ENCODE measurements around the gene LRRC38. TPM values are rescaled to one million over a fixed set of nuclear protein-coding genes. Genes with fewer than 3 reads are reported as not detected.

Gene LRRC38, protein sequence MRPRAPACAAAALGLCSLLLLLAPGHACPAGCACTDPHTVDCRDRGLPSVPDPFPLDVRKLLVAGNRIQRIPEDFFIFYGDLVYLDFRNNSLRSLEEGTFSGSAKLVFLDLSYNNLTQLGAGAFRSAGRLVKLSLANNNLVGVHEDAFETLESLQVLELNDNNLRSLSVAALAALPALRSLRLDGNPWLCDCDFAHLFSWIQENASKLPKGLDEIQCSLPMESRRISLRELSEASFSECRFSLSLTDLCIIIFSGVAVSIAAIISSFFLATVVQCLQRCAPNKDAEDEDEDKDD
- not detected in 2 replicates for total RNA-seq

DNA sequence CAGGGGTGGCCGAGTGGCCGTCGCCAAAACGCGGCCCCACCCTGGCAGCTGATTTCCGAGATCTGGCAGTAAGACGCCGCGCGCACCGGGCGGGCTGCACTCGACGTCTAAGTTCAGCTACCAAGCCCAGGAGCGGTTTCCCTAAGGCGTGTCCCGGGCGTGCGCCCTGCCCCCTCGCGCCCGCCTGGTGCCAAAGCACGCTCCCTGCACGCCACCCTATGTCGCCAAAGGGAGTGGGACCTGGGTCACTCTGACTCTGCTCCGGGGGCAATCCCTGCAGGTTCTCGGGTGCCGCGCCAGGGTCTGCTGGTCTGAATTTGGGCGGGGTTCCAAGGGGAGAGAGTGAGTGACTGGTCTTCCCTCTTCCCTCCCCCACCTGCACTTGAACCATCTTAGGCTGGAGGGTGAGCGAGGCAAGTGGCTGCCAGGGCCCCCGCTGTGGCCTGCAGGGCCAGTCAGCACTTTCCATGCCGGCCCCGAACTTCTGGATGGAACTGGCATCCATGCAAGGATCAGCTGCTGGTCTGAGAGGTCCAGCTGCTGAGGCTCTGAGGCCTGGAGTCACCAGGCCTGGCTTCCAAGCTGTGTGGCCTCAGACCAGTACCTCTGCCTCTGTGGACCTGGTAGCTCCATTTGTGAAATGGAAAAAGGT is at the start of gene LRRC38:
Gene LRRC38, minus strand, starts transcription at position 109 of the 652 bp plus-strand sequence. CDS start 410 bp downstream, outside the sequence.

Other genes with a start within 250 kb of the LRRC38 start
- gene PRAMEF8, start 228.9 kb downstream of the LRRC38 start, total RNA-seq, result not detected in 2 replicates
- gene PRAMEF33, start 210.5 kb downstream of the LRRC38 start, total RNA-seq, result not detected in 2 replicates
- gene PRAMEF15, start 198.4 kb downstream of the LRRC38 start, total RNA-seq, result not detected in 2 replicates
- gene PRAMEF14, start 166.9 kb downstream of the LRRC38 start, total RNA-seq, result not detected in 2 replicates
- not detected in 2 replicates for gene PRAMEF19, start 142.1 kb downstream of the LRRC38 start, total RNA-seq
- gene PRAMEF17, start 124.4 kb downstream of the LRRC38 start, total RNA-seq, result not detected in 2 replicates
- gene PRAMEF20, start 103.6 kb downstream of the LRRC38 start, total RNA-seq, result not detected in 2 replicates
- 0.87 and 4.5 TPM in 2 replicates for gene PDPN, start 69.8 kb upstream of the LRRC38 start, total RNA-seq
- 10.3 and 14.8 TPM in 2 replicates for gene PRDM2, start 186.2 kb upstream of the LRRC38 start, total RNA-seq

Data from smooth muscle cell of trachea (primary cell).